HG02981 (cell line): ENCODE data around the gene ECI1.
"Not testable (repeated sequence)": the region's sequence is repeated elsewhere in the genome, so short reads cannot be mapped to it uniquely, and the experiment has no call there.

Experiments used
- ATAC-seq: cut with Tn5 transposase; IDR thresholded peaks from one replicate; pipeline ENCODE4 v1.9.1; 2021; ENCODE audit warnings: mild to moderate bottlenecking, moderate library complexity; ENCODE audit not compliant: unreplicated experiment

Gene ECI1

DNA sequence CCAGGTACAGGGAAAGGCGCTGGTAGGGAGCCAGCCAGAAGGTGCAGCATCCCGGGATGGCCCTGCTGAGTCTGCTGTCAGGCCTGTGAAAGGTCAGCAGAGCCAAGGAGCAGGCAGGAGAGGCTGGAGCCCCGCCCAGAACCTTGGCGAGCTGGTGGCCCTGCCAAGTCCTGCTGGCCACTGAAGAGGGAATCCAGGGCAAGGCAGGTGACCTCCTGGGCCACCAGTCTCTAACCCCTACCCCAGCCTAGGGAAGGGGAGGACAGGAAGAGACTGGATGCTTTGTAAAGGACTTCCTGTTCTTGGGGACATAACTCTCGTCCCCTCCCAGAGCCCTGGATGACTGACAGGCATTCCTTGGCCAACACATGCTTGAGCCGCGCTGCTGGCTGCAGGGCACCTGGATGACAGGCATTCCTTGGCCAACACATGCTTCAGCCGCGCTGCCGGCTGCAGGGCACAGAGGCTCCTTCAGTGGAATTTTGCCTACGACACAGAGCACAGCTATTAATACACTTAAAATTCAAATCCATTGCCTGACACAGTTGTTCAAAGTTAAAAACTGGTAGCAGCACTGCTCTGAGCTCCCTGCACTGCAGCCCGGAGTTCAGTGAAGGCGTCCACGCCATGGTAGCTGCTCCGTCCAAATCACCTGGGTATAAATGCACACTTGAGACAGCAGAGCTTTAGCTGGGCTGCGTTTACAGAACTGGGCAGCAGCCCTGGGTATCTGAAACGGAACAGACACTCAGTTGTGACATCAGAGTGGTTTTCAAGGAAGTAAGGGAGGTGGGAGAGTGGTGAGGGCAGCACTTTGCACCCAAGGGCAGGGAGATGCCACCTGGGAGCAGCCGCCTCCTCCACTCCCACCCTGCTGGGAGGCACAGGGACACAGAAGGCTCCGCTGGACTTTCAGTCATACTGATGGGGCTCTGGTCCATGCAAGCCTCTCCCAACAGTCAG lies 38.7 kb downstream of the ECI1 start:
- ATAC-seq = no peak

DNA sequence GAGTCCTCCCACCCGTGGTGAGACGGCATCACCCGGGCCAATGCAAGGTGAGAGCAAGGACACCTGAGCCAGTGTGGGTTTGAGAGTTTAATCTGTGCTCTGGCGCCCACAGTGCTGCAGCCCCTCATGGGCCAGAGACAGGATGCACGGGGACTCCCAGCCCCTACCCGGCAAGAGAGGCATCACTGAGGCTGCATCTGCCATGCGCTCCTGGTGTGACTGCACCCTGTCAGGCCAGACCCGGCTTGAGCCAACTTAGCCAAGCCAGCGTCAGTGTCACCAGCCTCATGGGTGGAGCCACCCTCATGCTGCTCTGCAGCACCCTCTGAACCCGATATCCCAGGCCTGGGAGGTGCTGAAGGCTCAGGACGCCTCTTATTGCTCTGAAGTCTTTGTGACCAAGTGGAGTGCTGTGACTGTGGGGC lies 39.5 kb downstream of the ECI1 start:
- no peak for ATAC-seq

DNA sequence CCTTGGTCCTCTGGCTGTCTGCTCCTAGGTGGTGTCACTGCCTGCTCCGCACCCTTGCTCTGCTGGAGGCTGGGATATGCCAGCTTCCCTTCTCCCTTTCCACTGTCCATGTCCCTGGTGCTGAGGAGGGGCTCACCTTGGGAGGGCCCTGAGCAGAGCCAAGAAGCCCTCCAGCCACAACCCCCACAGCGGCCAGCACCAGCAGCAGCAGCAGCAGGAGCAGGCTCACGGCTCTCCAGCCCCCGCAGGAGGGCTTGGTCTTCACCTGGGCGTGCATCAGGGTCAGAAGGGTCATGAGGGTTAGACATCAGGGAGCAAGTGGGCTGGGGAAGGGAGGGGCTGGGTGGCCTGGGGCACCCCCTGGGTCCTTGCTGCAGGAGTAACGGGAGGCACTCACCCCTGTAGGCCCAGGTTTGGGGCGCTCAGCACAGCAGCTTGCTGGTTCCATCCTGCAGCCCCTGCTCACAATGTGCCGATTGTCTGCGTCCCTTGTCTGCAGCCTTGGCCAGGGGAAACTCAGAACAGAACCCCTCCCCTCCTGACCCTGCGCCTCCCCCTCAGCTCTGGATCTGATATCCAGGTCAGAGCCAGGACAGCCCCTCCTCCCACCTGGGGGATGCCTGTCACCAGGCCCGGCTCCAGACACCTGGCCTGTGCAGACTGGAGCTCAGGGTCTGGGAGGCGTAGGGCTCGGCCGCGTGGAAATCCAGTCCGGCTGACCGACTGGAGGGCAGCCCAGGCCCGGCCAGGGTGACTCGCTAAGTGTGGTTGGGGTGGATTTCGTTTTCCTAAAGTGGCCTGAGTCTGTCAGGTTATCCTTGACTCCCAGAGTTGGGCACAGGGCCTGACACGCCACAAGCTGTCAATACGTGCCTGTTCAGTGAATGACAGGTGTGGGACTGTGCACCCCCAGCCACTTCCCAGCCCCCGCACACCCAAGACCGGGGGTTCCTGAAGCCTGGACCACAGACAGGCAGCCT lies 40.7 kb downstream of the ECI1 start, which contains the start of gene BRICD5:
TSS of gene BRICD5 (minus strand) at position 478 of the 980 bp plus-strand sequence. CDS start at position 448, 30 bp downstream.
- no peak for ATAC-seq

DNA sequence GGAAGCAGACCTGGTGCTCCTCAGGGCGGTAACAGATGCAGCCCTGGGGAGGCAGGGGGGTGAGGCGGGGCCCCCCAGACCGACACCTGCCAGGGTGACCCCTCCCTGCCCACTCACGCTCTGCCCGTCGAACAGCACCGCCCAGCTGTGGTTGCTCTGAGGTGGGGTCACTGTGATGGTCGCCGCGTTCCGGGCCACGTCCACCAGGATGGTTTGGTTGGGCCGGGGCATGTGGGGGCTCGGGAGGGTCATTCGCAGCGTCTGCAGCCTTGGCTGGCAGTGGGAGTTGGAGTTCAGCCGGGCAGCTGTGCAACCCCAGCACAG lies 41.4 kb downstream of the ECI1 start:
- ATAC-seq = no peak

DNA sequence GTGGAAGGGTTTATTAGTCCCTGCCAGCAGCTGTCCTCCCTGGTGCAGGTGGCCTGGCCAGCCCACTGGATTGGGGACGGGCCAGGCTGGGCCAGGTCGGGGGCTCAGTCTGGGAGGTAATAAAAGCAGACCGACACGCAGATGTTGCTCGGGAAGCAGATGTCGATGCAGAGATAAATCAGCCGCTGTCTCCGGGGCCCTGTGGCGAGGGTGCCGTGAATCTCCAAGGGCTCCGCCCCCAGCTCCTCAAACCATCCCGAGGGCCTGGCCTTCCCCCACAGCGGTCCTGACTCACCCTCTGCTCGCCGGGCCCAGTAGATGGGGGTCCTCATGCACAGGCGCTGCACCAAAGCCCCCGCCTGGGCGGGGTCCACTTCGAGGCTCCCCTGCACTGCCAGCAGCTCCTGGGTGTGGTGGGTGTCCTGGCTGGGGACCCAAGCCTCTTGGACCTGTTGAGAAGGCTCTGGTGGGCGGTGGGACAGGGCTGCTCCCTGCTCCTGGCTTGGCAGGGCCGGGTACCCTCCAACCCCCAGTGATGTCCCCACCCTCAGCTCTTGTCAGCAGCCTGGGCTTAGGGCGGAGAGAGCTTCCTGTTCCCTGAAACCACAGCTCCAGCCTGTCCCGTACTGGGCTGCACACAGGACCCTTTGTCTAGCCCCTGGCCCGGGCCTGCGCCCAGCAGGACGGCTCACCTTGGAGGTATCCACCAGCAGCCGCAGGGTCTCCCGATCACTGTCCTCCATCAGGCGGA lies 42.0 kb downstream of the ECI1 start:
- ATAC-seq = no peak

DNA sequence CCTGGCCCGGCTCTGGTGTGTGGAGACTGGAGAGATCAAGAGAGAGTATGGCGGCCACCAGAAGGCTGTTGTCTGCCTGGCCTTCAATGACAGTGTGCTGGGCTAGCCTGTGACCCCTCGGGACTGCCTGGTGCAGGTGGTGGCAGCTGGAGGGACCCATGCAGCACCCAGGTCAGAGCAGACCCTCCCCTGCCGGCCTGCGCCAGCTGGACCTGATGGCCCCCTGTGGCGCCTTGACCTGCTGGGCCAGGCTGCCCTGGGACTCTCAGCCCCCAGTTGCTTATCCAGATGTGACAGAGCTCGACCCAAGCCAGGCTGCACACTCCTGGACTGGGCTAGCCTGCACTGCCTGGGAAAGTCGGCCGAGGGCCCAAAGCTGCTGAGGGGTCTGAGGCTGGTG lies 42.6 kb downstream of the ECI1 start:
- ATAC-seq = no peak

DNA sequence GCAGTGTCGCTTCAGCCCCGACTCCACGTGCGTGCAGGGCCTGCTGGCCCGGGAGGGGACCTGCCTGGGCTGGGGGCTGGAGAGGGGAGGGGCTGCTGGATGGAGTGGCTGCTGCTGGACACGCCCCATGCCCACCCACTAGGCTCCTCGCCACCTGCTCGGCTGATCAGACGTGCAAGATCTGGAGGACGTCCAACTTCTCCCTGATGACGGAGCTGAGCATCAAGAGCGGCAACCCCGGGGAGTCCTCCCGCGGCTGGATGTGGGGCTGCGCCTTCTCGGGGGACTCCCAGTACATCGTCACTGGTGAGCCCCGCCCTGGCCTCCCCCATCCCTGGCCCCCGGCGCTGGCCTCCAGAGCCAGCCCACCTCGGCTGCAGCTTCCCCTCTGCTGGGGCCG lies 43.1 kb downstream of the ECI1 start:
- ATAC-seq = no peak

DNA sequence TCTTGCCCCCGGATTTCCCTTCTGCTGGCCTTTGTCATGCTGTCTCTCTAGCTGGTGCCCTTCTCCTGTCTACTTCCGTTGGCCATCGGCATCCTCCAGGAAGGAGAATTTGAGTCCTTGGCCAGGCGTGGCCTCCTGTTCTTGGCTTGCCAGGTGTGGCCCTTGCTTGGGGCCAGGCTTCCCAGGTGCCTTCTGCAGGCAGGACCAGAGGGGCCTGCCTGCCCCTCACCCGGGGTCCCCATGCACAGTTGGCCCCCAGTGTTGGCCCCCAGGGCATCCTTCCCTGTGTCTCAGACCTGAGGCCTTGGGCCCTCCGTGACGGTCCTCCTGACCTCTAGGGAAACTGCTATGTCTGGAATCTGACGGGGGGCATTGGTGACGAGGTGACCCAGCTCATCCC lies 43.5 kb downstream of the ECI1 start:
- ATAC-seq = no peak

DNA sequence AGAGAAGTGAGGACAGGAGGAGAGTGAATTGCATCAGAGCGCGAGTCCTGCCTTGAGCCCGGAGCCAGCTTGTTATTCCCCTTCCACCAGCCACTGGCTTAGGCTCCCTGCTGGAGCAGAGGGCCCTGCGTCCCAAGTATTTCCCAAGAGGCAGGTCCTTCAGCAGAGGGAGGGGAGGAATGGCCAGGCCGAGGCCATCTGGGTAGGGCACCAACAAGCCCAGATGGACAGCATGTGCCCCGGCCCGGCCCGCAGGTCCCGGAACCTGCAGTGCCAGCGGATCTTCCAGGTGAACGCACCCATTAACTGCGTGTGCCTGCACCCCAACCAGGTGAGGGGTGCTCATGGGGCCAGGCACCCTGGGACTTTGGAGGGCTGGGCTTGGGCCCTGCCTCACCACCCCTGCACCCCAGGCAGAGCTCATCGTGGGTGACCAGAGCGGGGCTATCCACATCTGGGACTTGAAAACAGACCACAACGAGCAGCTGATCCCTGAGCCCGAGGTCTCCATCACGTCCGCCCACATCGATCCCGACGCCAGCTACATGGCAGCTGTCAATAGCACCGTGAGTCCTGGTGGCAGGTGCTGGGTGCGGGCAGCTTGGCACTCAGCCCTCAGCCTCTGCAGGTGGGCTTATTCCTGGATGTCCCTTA lies 44.5 kb downstream of the ECI1 start:
- no peak for ATAC-seq

DNA sequence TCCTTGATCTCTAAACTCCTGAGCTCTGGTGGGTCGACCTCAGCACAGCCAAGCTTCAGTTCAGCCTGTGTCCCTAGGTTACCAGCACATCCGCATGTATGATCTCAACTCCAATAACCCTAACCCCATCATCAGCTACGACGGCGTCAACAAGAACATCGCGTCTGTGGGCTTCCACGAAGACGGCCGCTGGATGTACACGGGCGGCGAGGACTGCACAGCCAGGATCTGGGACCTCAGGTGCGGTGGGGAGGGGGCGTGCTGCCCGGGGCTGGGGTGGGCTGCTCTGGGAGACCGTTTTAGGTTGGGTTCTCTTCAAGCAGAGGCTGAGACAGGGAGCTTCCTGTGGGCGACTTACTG lies 45.0 kb downstream of the ECI1 start:
- no peak for ATAC-seq

DNA sequence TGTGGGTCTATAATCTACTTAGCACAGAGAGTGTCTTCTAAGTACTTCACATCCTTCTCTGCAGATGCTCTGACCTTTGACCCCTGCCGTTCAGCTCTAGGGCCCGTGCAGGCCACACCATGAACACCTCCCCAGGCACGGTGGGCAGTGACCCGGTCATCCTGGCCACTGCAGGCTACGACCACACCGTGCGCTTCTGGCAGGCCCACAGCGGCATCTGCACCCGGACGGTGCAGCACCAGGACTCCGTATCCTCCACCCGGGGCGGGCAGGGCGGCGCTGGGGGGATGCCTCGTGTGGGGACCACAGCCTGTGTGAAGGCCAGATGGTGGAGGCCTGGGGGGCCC lies 45.4 kb downstream of the ECI1 start:
- peak; percentile 19 for ATAC-seq

DNA sequence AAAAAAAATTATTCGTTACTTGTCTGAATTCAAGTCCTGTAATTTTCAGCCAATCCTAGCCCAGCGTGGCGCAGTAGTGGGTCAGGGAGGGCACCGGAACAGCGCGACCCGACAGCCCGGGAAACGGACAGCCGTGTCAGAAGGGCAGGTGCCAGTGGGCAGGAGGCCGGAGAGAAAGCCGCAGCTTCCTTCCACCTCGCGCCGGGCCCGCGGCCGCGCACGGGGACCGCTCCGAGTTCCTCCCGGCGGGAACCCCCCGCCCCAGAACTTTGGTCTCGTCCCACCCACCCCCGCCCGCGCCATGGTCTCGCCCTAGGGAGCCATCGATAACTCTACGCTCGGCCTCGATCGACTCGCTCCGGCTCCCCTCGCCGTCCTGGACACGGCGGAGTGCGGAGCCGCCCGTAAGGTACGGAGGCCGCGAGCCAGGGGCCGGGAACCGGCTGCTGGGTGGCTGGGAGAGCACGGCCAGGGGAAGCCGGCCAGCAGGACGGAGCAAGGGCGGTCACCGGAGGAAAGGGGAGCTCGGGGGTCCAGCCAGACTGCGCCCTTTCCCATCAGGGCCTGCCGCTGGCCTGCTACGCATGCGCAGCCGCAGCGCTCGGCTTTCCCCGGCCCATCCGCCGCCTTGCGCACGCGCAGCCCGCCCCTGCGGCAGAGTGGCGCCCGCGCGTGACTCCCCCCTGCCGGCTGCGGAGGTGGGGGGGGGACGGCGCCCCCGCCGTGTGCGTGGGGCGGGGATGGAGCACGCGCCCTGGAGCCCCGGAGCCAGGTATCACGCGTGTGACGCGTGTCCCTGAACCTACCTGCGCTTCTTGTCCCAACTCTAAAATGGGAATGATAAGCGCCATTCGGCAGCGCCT lies 46.1 kb downstream of the ECI1 start, which contains the start of gene MLST8:
TSS of gene MLST8 (plus strand) at position 351 of the 863 bp plus-strand sequence. CDS start 632 bp downstream, outside the sequence.
- ATAC-seq = peak; percentile 79

DNA sequence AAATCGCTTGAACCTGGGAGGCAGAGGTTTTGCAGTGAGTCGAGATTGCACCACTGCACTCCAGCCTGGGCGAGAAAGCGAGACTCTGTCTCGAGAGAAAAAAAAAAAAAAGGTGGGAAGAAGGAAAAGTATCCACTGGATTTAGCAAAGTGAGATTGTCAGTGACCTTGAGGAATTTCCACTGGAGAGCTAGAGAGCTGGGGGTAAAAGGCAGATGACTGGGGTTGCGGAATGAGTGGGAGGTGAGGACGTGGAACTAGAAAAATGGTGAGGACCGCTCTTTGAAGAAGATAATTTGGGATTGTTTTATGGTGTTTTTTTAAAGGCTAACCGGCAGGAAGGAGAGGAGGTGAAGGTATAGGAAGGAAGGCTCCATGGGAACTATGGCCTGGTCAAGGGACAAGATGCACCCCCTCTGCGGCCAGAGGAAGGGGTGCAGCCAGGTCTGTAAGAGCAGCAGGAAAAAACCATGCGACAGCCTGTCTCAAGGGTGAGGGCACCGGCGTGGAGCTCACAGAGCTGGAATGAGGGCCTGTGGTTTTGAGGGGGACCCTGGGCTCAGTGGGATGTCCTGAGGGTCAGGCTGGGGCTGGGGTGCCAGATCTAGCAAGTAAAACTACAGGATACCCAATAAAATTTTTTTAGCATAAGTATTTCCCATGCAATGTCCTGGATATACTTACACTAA lies 46.8 kb downstream of the ECI1 start:
- no peak for ATAC-seq

DNA sequence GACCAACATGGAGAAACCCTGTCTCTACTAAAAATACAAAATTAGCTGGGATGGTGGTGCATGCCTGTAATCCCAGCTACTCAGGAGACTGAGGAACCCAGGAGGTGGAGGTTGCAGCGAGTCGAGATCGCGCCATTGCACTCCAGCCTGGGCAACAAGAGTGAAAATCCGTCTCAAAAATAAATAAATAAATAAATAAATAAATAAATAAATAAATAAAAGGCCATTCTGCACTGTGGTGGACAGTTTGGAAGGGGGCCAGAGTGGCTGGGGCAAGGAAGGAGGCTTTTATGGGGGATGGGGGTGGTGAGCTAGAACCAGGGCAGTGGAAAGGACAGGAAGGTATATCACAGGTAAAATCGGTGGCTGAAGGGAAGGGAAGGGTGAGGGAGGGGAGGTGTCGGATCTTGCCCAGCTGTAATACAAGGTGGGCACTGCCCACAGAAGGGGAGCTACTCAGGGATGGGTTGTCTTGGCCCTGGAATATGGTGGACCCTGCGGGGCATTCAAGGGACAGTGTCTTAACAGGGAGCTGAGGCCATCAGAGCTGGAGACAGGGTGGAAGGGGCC lies 48.2 kb downstream of the ECI1 start:
- ATAC-seq = not testable (repeated sequence)

DNA sequence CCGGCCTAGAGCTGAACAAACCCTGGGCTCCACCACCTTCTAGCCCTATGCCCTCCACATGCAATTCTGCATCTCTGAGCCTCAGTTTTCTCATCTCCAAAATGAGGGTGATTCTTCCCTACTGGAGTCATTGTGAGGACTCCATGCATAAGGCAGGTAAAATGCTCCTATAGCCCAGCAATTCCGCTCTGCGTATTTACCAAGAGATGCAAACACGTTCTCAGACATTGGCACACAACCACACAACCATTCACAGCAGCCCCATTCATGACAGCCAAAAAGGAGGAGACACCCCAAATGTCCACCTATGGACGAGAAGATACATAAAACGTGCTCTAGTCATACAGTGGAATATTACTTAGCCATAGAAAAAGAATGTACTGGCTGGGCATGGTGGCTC lies 51.1 kb downstream of the ECI1 start:
- ATAC-seq = no peak

DNA sequence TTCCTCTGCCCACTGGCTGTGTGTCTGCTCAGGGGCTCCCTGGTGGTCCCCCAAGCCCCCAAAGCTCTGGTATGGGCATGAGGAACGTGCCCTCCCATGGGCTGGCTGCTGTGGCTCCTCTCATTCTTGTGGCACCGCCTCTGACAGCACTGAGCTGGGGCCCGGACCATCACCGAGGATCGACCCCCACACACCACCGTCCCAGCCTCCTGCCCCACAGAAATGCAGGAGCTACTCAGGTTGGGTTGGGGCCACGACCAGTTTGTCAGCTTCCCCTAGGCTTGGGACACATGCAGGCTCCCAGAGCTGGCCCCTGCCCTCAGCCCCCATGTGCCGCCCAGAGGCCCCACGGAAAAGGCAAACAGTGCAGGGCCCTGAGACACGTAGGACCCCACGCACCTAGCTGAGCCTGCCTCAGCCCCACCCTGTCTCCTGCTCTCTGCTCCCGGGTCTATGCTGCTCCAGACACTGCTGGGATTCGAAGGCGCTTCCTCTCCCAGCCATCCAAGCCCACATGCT lies 51.7 kb downstream of the ECI1 start:
- ATAC-seq = no peak

DNA sequence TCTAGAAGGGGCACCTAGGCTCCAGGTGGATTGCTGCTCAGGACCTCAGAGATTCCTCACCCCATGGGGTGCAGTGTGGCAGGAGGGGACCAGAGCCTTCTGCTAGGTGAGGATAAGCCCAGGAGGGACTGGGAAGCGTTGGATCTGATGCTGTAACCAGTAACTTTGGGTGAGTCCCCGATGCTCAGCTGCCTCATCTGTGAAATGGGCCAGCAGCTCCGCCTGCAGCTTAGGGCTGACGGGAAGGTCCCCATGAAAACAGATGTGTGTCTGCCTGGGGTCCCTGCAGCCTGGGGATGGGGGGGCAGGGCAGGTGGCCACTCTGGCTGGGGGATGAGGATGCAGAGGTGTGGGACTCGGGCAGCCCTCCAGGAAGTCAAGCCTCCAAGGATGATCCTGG lies 52.3 kb downstream of the ECI1 start:
- ATAC-seq = no peak

DNA sequence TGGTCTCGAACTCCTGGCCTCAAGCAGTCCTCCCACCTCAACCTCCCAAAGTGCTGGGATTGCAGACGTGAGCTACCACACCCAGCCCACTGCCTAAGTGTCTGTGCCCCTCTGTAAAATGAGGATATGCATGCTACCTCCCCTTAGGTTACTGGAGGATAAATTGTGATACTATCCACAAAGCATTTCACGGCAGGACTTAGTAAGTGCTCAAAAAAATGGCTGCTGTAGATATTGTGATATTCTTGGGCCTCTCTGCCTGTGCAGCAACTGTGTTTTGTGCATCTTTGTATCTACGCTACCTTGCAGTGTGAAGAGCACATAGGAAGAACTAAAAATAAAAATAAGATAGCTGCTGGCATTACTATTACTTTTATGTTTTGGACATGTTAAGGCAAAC lies 53.1 kb downstream of the ECI1 start:
- ATAC-seq = no peak
